A549 (cell line): ENCODE data around the gene NUP210. TPM values are rescaled to one million over a fixed set of nuclear protein-coding genes. Genes with fewer than 3 reads are reported as not detected.

Source experiments
- ATAC-seq, 2 experiments: fragments of 200-7000 bp in 1 of 2; fragments of >200 bp in 1 of 2; cut with Nextera tagmentation in 1 of 2; cut with Tn5 transposase in 1 of 2; 3 replicates each; pipeline versions ENCODE4 v1.8.0 to v1.9.1; 2018 to 2020; ENCODE audit warnings: mild to moderate bottlenecking in 1 of 2, moderate library complexity in 1 of 2
- CTCF ChIA-PET: fragments of 300-600 bp; sonication (Branson Sonifier 250); formaldehyde crosslinking; extraction: SDS; loops from one replicate; lab custom pipeline; 2021; ENCODE audit warnings: antibody characterized with exemption, inconsistent platforms; lab: Yijun Ruan, JAX
- POLR2A ChIA-PET: fragments of 350-600 bp; formaldehyde crosslinking; extraction: SDS; loops from one replicate; lab custom pipeline; 2021; ENCODE audit warnings: antibody characterized with exemption, inconsistent platforms; lab: Yijun Ruan, JAX
- DNase-seq, 2 experiments: peaks; one replicate each; pipeline versions ENCODE4 v3.0.0 to v3.0.0-alpha.2; 2011 to 2016; ENCODE audit warnings: low read depth in 1 of 2, low spot score in 1 of 2
- FAIRE-seq: peaks from 2 replicates; lab custom pipeline; 2011; peaks lifted over from hg19 to GRCh38; lab: Jason Lieb, UNC
- H3K27ac ChIP-seq, 2 experiments: fragments of >200 bp; sonication (Bioruptor Twin); formaldehyde crosslinking; 3 replicates each; pipeline ENCODE4 v1.5.1; 2016 to 2017
- H3K4me1 ChIP-seq: fragments of >200 bp; sonication (Bioruptor Twin); formaldehyde crosslinking; 3 replicates; pipeline ENCODE4 v1.6.1; 2016
- H3K4me2 ChIP-seq: fragments of >200 bp; sonication (Bioruptor Twin); formaldehyde crosslinking; 3 replicates; pipeline ENCODE4 v1.6.1; 2016
- H3K4me3 ChIP-seq: fragments of >200 bp; sonication (Bioruptor Twin); formaldehyde crosslinking; 3 replicates; pipeline ENCODE4 v1.5.1; 2016
- H3K9me3 ChIP-seq: fragments of >200 bp; sonication (Bioruptor Twin); formaldehyde crosslinking; 3 replicates; pipeline ENCODE4 v1.6.1; 2016
- ATOH8 ChIP-seq: fragments of 250-450 bp; sonication (Bioruptor Pico); IDR thresholded peaks from 2 replicates; pipeline ENCODE4 v1.5.0; 2020; ENCODE audit warnings: low read depth, mild to moderate bottlenecking, moderate library complexity
- BCL3 ChIP-seq: fragments of >200 bp; sonication (Bioruptor Twin); formaldehyde crosslinking; IDR thresholded peaks from 3 replicates; pipeline ENCODE4 v1.6.1; 2016
- CEBPB ChIP-seq, 2 experiments: fragments of >200 bp in 1 of 2; sonication (Bioruptor Twin) in 1 of 2; formaldehyde crosslinking in 1 of 2; IDR thresholded peaks; 2 replicates each; pipeline ENCODE4 v1.6.1; 2012 to 2016
- CHD2 ChIP-seq: fragments of 150-350 bp; IDR thresholded peaks from 2 replicates; pipeline ENCODE4 v1.6.1; 2014; ENCODE audit warnings: low read length; ENCODE audit not compliant: partially characterized antibody
- CHD4 ChIP-seq: fragments of 200-600 bp; sonication (generic); IDR thresholded peaks from 2 replicates; pipeline ENCODE4 v1.6.1; 2016; ENCODE audit warnings: antibody characterized with exemption, mild to moderate bottlenecking, borderline replicate concordance
- CTCF ChIP-seq: fragments of >200 bp; sonication (Bioruptor Twin); formaldehyde crosslinking; IDR thresholded peaks from 3 replicates; pipeline ENCODE4 v1.5.1; 2016
- E2F6 ChIP-seq: IDR thresholded peaks from 2 replicates; pipeline ENCODE4 v1.6.1; 2012; ENCODE audit warnings: low read depth, borderline replicate concordance
- EHF ChIP-seq: fragments of 250-450 bp; sonication (Bioruptor Pico); IDR thresholded peaks from 2 replicates; pipeline ENCODE4 v1.5.0; 2020; ENCODE audit warnings: mild to moderate bottlenecking
- EHMT2 ChIP-seq: fragments of 200-600 bp; sonication (generic); IDR thresholded peaks from 2 replicates; pipeline ENCODE4 v1.6.1; 2016; ENCODE audit warnings: antibody characterized with exemption, low read depth, mild to moderate bottlenecking, moderate library complexity
- ELK1 ChIP-seq: fragments of 150-350 bp; IDR thresholded peaks from 2 replicates; pipeline ENCODE4 v1.6.1; 2014; ENCODE audit warnings: low read depth, mild to moderate bottlenecking, low read length
- HMGXB4 ChIP-seq: fragments of 250-450 bp; sonication (Bioruptor Pico); IDR thresholded peaks from 2 replicates; pipeline ENCODE4 v1.5.0; 2021; ENCODE audit warnings: mild to moderate bottlenecking, moderate library complexity, borderline replicate concordance
- JUN ChIP-seq, 2 experiments: fragments of >200 bp; sonication (Bioruptor Twin); formaldehyde crosslinking; IDR thresholded peaks; 2 replicates in 1 of 2; 3 replicates in 1 of 2; pipeline ENCODE4 v1.6.1; 2016 to 2017
- KDM1A ChIP-seq: fragments of 200-600 bp; sonication (generic); IDR thresholded peaks from 2 replicates; pipeline ENCODE4 v1.6.1; 2016; ENCODE audit warnings: low read depth, mild to moderate bottlenecking
- MYC ChIP-seq: IDR thresholded peaks from 2 replicates; pipeline ENCODE4 v1.6.1; 2012; ENCODE audit warnings: mild to moderate bottlenecking, inconsistent platforms, low read length, improper control_type of control experiment, borderline replicate concordance
- NFE2L2 ChIP-seq: fragments of 150-350 bp; conservative IDR thresholded peaks from 2 replicates; pipeline ENCODE4 v1.6.1; 2014; ENCODE audit warnings: low read length
- POLR2A ChIP-seq: IDR thresholded peaks from 2 replicates; pipeline ENCODE4 v1.6.1; 2012; ENCODE audit warnings: mild to moderate bottlenecking, low read length
- RAD21 ChIP-seq, 2 experiments: fragments of >200 bp in 1 of 2; sonication (Bioruptor Twin) in 1 of 2; formaldehyde crosslinking in 1 of 2; IDR thresholded peaks in 1 of 2; conservative IDR thresholded peaks in 1 of 2; 2 replicates in 1 of 2; 3 replicates in 1 of 2; pipeline ENCODE4 v1.6.1; 2012 to 2018; ENCODE audit warnings: inconsistent platforms in 1 of 2
- RARB ChIP-seq: fragments of 250-450 bp; sonication (Bioruptor Pico); IDR thresholded peaks from 2 replicates; pipeline ENCODE4 v1.8.0; 2021; ENCODE audit warnings: mild to moderate bottlenecking, moderate library complexity
- RFX5 ChIP-seq: fragments of 450-650 bp; IDR thresholded peaks from 2 replicates; pipeline ENCODE4 v1.7.1; 2014; ENCODE audit warnings: antibody characterized with exemption, mild to moderate bottlenecking, moderate library complexity
- SMC3 ChIP-seq: fragments of >200 bp; sonication (Bioruptor Twin); formaldehyde crosslinking; IDR thresholded peaks from 3 replicates; pipeline ENCODE4 v1.6.1; 2018; ENCODE audit warnings: inconsistent platforms
- SREBF2 ChIP-seq: fragments of 450-650 bp; IDR thresholded peaks from 2 replicates; pipeline ENCODE4 v1.6.1; 2014; ENCODE audit warnings: mild to moderate bottlenecking, moderate library complexity
- TFCP2L1 ChIP-seq: fragments of 250-450 bp; sonication (Bioruptor Pico); IDR thresholded peaks from 2 replicates; pipeline ENCODE4 v1.5.0; 2021; ENCODE audit warnings: mild to moderate bottlenecking
- TP53 ChIP-seq: fragments of 250-450 bp; sonication (Bioruptor Pico); IDR thresholded peaks from 2 replicates; pipeline ENCODE4 v1.5.0; 2021; ENCODE audit warnings: mild to moderate bottlenecking, moderate library complexity
- WGBS: methylation state at CpG from one replicate; pipeline ENCODE4 v1.1.6; 2017; ENCODE audit errors: missing lambda C conversion rate; 5-methylcytosine and 5-hydroxymethylcytosine counted together
- polyA plus RNA-seq, 4 experiments: library from polyadenylated mRNA; depleted of rRNA in 3 of 4; stranded (reverse); fragments of >200 nt; fragmentation: RNase III in 1 of 4; extraction: RNeasy Plus Mini Kit Qiagen cat#74134 plus additional on column Dnase treatment in 1 of 4; gene quantifications; 2 replicates in 3 of 4; 3 replicates in 1 of 4; pipeline ENCODE4 v1.2.3, GENCODE V29; 2011 to 2017

Gene NUP210
- polyA plus RNA-seq, 2 of the 4 experiments (the other 2 are of a cell fraction), result 25.7 to 28.1 TPM

GRCh38 chr3:13268961-13269441 lies 151.1 kb downstream of the NUP210 start:
- Histone ChIP-seq H3K4me2 (no peak overlapping the region), H3K9me3 (peaks cover 2% of the 10 kb centered on the region; the same call in 1 of the 3 replicates), H3K27ac (no peak overlapping the region), H3K4me1 (no peaks in the 10 kb centered on the region), H3K4me3 (no peak overlapping the region)
- FAIRE-seq (no peak), DNase-seq (no peak), ATAC-seq (no peak)
- 81% methylated on average over 11 of the region's 11 CpGs for WGBS
- no peak for TF ChIP-seq RAD21 (conservative IDR thresholded peaks at IDR 0.05 in 1 of 2, IDR thresholded peaks at IDR 0.05 in 1 of 2)
- TF ChIP-seq E2F6, result no peak
- TF ChIP-seq TP53 (CRISPR knock-in tag), result no peak
- TF ChIP-seq SREBF2, result no peak
- no peak for TF ChIP-seq POLR2A
- TF ChIP-seq EHF (CRISPR knock-in tag), result no peak
- CTCF ChIA-PET, result interaction anchor here (0.8 kb wide), 2 partner anchors 8 to 29 kb away, joined by 3 read pairs; no protein-coding TSS in a partner anchor
- POLR2A ChIA-PET, result no interaction called here

- TF ChIP-seq JUN (IDR thresholded peaks at IDR 0.05) (no peak), CEBPB (IDR thresholded peaks at IDR 0.05) (no peak), CTCF (no peak)
- peaks cover under 1% of the 10 kb centered on the region; the same call in 1 of the 3 replicates for H3K4me1 ChIP-seq
- WGBS, result 46% methylated on average over 2 of the region's 2 CpGs
- H3K9me3 ChIP-seq, result peaks cover 2% of the 10 kb centered on the region; the same call in 1 of the 3 replicates
- ChIA-PET CTCF (interaction anchor here (0.9 to 1.2 kb wide), 3 partner anchors 15 to 176 kb away, joined by 3 read pairs; no protein-coding TSS in a partner anchor), POLR2A (no interaction called here)
- H3K27ac ChIP-seq, result no peak overlapping the region
- no peak overlapping the region for H3K4me3 ChIP-seq
- FAIRE-seq, result no peak
- H3K4me2 ChIP-seq, result no peak overlapping the region
- ATAC-seq, result no peak
- DNase-seq, result no peak
Measured at GRCh38 chr3:13268120-13268519, 152.0 kb downstream of the NUP210 start.

GRCh38 chr3:13266651-13267362 lies 153.3 kb downstream of the NUP210 start:
- Histone ChIP-seq H3K9me3 (peaks cover 2% of the 10 kb centered on the region; the same call in 1 of the 3 replicates), H3K27ac (no peak overlapping the region), H3K4me2 (no peak overlapping the region), H3K4me1 (peaks cover 9% of the 10 kb centered on the region; the same call in 1 of the 3 replicates), H3K4me3 (no peak overlapping the region)
- no peak for DNase-seq
- no peak; a peak in 1 of 6 replicates for ATAC-seq
- ChIA-PET CTCF (interaction anchor here (1.2 to 1.5 kb wide), 2 partner anchors 16 to 175 kb away, joined by 3 read pairs; no protein-coding TSS in a partner anchor), POLR2A (no interaction called here)
- FAIRE-seq, result no peak
- WGBS, result 82% methylated on average over 14 of the region's 14 CpGs
- no peak for TF ChIP-seq TFCP2L1 (CRISPR knock-in tag)
- TF ChIP-seq KDM1A, result no peak
- no peak for TF ChIP-seq CHD2
- no peak for TF ChIP-seq ELK1
- TF ChIP-seq CHD4, result no peak
- TF ChIP-seq MYC, result no peak
- TF ChIP-seq HMGXB4 (CRISPR knock-in tag), result no peak
- no peak for TF ChIP-seq SMC3
- no peak for TF ChIP-seq RFX5
- no peak for TF ChIP-seq RARB (CRISPR knock-in tag)
- TF ChIP-seq ATOH8 (CRISPR knock-in tag), result no peak
- no peak for TF ChIP-seq NFE2L2
- no peak for TF ChIP-seq EHMT2
- no peak for TF ChIP-seq CEBPB (IDR thresholded peaks at IDR 0.05)
- no peak for TF ChIP-seq BCL3
